Stimulated activated memory B cell treated with anti-CD40 and anti-IgM and Interleukin-4, amounts not matched to agents 10 μg/mL and 1 μg/mL and 100 μg/mL, for 72 hours (primary cell): ENCODE measurements around the gene LOX.
A peak's percentile ranks its signal among the peaks of the same experiment; 100 is the strongest.

Source experiments
- ATAC-seq: fragments of 150-1000 bp; cut with Tn5 transposase; 2 replicates; pipeline ENCODE4 v1.10.0; 2021
- H3K27ac Mint-ChIP-seq: one replicate; pipeline ENCODE4 v1.8.0; 2022; ENCODE audit warnings: mild to moderate bottlenecking, mixed read lengths
- H3K27me3 Mint-ChIP-seq: one replicate; pipeline ENCODE4 v1.8.0; 2022; ENCODE audit warnings: mixed read lengths
- H3K36me3 Mint-ChIP-seq: one replicate; pipeline ENCODE4 v1.8.0; 2022; ENCODE audit warnings: mixed read lengths
- H3K4me1 Mint-ChIP-seq: one replicate; pipeline ENCODE4 v1.8.0; 2022; ENCODE audit warnings: mixed read lengths
- H3K4me3 Mint-ChIP-seq: one replicate; pipeline ENCODE4 v1.8.0; 2022; ENCODE audit warnings: mild to moderate bottlenecking, moderate library complexity, mixed read lengths
- H3K9me3 Mint-ChIP-seq: one replicate; pipeline ENCODE4 v1.8.0; 2022; ENCODE audit warnings: mixed read lengths

LOX gene

GRCh38 chr5:122078116-122079110 lies at the start of gene LOX:
Gene LOX (minus strand): TSS chr5:122078259. CDS start chr5:122077985, 274 bp downstream.
- Mint-ChIP-seq H3K4me3 (peak within 1 kb of the TSS; percentile 69), H3K36me3 (no peaks in the 10 kb centered on the region), H3K9me3 (no peaks in the 10 kb centered on the region), H3K27me3 (peaks cover 50% of the 10 kb centered on the region), H3K27ac (no peak within 1 kb of the TSS), H3K4me1 (peaks cover 21% of the 10 kb centered on the region)
- no peak for ATAC-seq

- no peak overlapping the region for H3K27ac Mint-ChIP-seq
- H3K27me3 Mint-ChIP-seq, result peaks cover 8% of the 10 kb centered on the region
- H3K9me3 Mint-ChIP-seq, result peaks cover 2% of the 10 kb centered on the region
- H3K4me3 Mint-ChIP-seq, result no peak overlapping the region
- H3K4me1 Mint-ChIP-seq, result no peaks in the 10 kb centered on the region
- ATAC-seq, result no peak
- H3K36me3 Mint-ChIP-seq, result no peaks in the 10 kb centered on the region
Observed at GRCh38 chr5:122126756-122127321, 48.8 kb upstream of the LOX start.

- no peaks in the 10 kb centered on the region for H3K4me1 Mint-ChIP-seq
- no peak overlapping the region for H3K27ac Mint-ChIP-seq
- peaks cover 8% of the 10 kb centered on the region for H3K27me3 Mint-ChIP-seq
- H3K36me3 Mint-ChIP-seq, result no peaks in the 10 kb centered on the region
- peaks cover 2% of the 10 kb centered on the region for H3K9me3 Mint-ChIP-seq
- no peak for ATAC-seq
- H3K4me3 Mint-ChIP-seq, result no peak overlapping the region
Observed at GRCh38 chr5:122126177-122126755, 48.2 kb upstream of the LOX start.

- no peak overlapping the region for H3K4me3 Mint-ChIP-seq
Observed at GRCh38 chr5:122124766-122125165, 46.7 kb upstream of the LOX start.

GRCh38 chr5:122121479-122122465 lies 43.7 kb upstream of the LOX start:
- Mint-ChIP-seq H3K36me3 (no peaks in the 10 kb centered on the region), H3K27ac (no peak overlapping the region), H3K9me3 (no peaks in the 10 kb centered on the region), H3K27me3 (peaks cover 8% of the 10 kb centered on the region), H3K4me3 (no peak overlapping the region), H3K4me1 (no peaks in the 10 kb centered on the region)
- ATAC-seq, result no peak

More at GRCh38 chr5:122124766-122125165, 46.7 kb upstream of the LOX start:
- no peaks in the 10 kb centered on the region for H3K4me1 Mint-ChIP-seq
- no peak overlapping the region for H3K27ac Mint-ChIP-seq
- H3K27me3 Mint-ChIP-seq, result peaks cover 8% of the 10 kb centered on the region
- no peaks in the 10 kb centered on the region for H3K36me3 Mint-ChIP-seq
- H3K9me3 Mint-ChIP-seq, result no peaks in the 10 kb centered on the region
- no peak for ATAC-seq

- H3K27me3 Mint-ChIP-seq, result peaks cover 8% of the 10 kb centered on the region
- no peaks in the 10 kb centered on the region for H3K4me1 Mint-ChIP-seq
- H3K9me3 Mint-ChIP-seq, result no peaks in the 10 kb centered on the region
- H3K4me3 Mint-ChIP-seq, result no peak overlapping the region
- no peak overlapping the region for H3K27ac Mint-ChIP-seq
- ATAC-seq, result no peak
- H3K36me3 Mint-ChIP-seq, result no peaks in the 10 kb centered on the region
Observed at GRCh38 chr5:122120957-122121356, 42.9 kb upstream of the LOX start.

- no peaks in the 10 kb centered on the region for H3K9me3 Mint-ChIP-seq
- H3K27me3 Mint-ChIP-seq, result peaks cover 8% of the 10 kb centered on the region
- H3K4me1 Mint-ChIP-seq, result no peaks in the 10 kb centered on the region
- H3K4me3 Mint-ChIP-seq, result no peak overlapping the region
- no peaks in the 10 kb centered on the region for H3K36me3 Mint-ChIP-seq
- no peak overlapping the region for H3K27ac Mint-ChIP-seq
- no peak for ATAC-seq
Observed at GRCh38 chr5:122120493-122120892, 42.4 kb upstream of the LOX start.

GRCh38 chr5:122119205-122119604 lies 41.1 kb upstream of the LOX start:
- H3K36me3 Mint-ChIP-seq, result no peaks in the 10 kb centered on the region
- no peak overlapping the region for H3K27ac Mint-ChIP-seq
- H3K4me3 Mint-ChIP-seq, result no peak overlapping the region
- no peaks in the 10 kb centered on the region for H3K9me3 Mint-ChIP-seq
- peaks cover 8% of the 10 kb centered on the region for H3K27me3 Mint-ChIP-seq
- no peak for ATAC-seq
- H3K4me1 Mint-ChIP-seq, result no peaks in the 10 kb centered on the region

GRCh38 chr5:122118356-122118948 lies 40.4 kb upstream of the LOX start:
- no peak for ATAC-seq
- H3K36me3 Mint-ChIP-seq, result no peaks in the 10 kb centered on the region
- H3K27me3 Mint-ChIP-seq, result peaks cover 8% of the 10 kb centered on the region
- H3K27ac Mint-ChIP-seq, result no peak overlapping the region
- no peaks in the 10 kb centered on the region for H3K4me1 Mint-ChIP-seq
- no peaks in the 10 kb centered on the region for H3K9me3 Mint-ChIP-seq
- H3K4me3 Mint-ChIP-seq, result no peak overlapping the region

GRCh38 chr5:122114501-122114900 lies 36.4 kb upstream of the LOX start:
- no peaks in the 10 kb centered on the region for H3K36me3 Mint-ChIP-seq
- no peaks in the 10 kb centered on the region for H3K9me3 Mint-ChIP-seq
- H3K4me1 Mint-ChIP-seq, result no peaks in the 10 kb centered on the region
- H3K4me3 Mint-ChIP-seq, result no peak overlapping the region
- no peak overlapping the region for H3K27ac Mint-ChIP-seq
- no peak for ATAC-seq
- no peaks in the 10 kb centered on the region for H3K27me3 Mint-ChIP-seq

GRCh38 chr5:122112733-122113558 lies 34.9 kb upstream of the LOX start:
- ATAC-seq, result no peak
- peaks cover 2% of the 10 kb centered on the region for H3K27me3 Mint-ChIP-seq
- no peak overlapping the region for H3K27ac Mint-ChIP-seq
- H3K4me3 Mint-ChIP-seq, result no peak overlapping the region
- no peaks in the 10 kb centered on the region for H3K4me1 Mint-ChIP-seq
- H3K36me3 Mint-ChIP-seq, result no peaks in the 10 kb centered on the region
- no peaks in the 10 kb centered on the region for H3K9me3 Mint-ChIP-seq

GRCh38 chr5:122112063-122112462 lies 34.0 kb upstream of the LOX start:
- no peaks in the 10 kb centered on the region for H3K4me1 Mint-ChIP-seq
- peaks cover 10% of the 10 kb centered on the region for H3K27me3 Mint-ChIP-seq
- H3K27ac Mint-ChIP-seq, result no peak overlapping the region
- no peaks in the 10 kb centered on the region for H3K36me3 Mint-ChIP-seq
- H3K9me3 Mint-ChIP-seq, result no peaks in the 10 kb centered on the region
- no peak for ATAC-seq
- H3K4me3 Mint-ChIP-seq, result no peak overlapping the region

GRCh38 chr5:122111460-122111859 lies 33.4 kb upstream of the LOX start:
- H3K36me3 Mint-ChIP-seq, result no peaks in the 10 kb centered on the region
- H3K27ac Mint-ChIP-seq, result no peak overlapping the region
- peaks cover 10% of the 10 kb centered on the region for H3K27me3 Mint-ChIP-seq
- ATAC-seq, result no peak
- H3K4me1 Mint-ChIP-seq, result no peaks in the 10 kb centered on the region
- no peak overlapping the region for H3K4me3 Mint-ChIP-seq
- H3K9me3 Mint-ChIP-seq, result no peaks in the 10 kb centered on the region

- no peak for ATAC-seq
- Mint-ChIP-seq H3K36me3 (no peaks in the 10 kb centered on the region), H3K4me1 (no peaks in the 10 kb centered on the region), H3K9me3 (no peaks in the 10 kb centered on the region), H3K4me3 (no peak overlapping the region), H3K27ac (no peak overlapping the region), H3K27me3 (peaks cover 10% of the 10 kb centered on the region)
Observed at GRCh38 chr5:122110987-122111386, 32.9 kb upstream of the LOX start.
